ENCODE results near the gene CASZ1.

CASZ1 gene

GRCh38 chr1:10735563-10736305 lies 60.7 kb downstream of the CASZ1 start:
- Histone ChIP-seq H3K4me3 (replicated peaks; ENCODE audit: insufficient read depth, low read length) (no peak overlapping the region), H3K27ac (replicated peaks) (no peak overlapping the region), H3K27me3 (ENCODE audit: insufficient read depth, poor library complexity, severe bottlenecking) (peaks cover 8% of the 10 kb centered on the region)
- DNase-seq (ENCODE audit: low read depth in 1 of 2, low spot score in 1 of 2), result no peak
- TF ChIP-seq CTCF (IDR thresholded peaks at IDR 0.05; ENCODE audit: insufficient read depth, low read length) (no peak), SPI1 (IDR thresholded peaks at IDR 0.05; ENCODE audit: borderline replicate concordance, low read depth) (no peak), POLR2AphosphoS5 (IDR thresholded peaks at IDR 0.05; ENCODE audit: low read depth) (no peak), GABPA (IDR thresholded peaks at IDR 0.05; ENCODE audit: low read depth) (no peak)
- TF ChIP-seq, protein P1, sequence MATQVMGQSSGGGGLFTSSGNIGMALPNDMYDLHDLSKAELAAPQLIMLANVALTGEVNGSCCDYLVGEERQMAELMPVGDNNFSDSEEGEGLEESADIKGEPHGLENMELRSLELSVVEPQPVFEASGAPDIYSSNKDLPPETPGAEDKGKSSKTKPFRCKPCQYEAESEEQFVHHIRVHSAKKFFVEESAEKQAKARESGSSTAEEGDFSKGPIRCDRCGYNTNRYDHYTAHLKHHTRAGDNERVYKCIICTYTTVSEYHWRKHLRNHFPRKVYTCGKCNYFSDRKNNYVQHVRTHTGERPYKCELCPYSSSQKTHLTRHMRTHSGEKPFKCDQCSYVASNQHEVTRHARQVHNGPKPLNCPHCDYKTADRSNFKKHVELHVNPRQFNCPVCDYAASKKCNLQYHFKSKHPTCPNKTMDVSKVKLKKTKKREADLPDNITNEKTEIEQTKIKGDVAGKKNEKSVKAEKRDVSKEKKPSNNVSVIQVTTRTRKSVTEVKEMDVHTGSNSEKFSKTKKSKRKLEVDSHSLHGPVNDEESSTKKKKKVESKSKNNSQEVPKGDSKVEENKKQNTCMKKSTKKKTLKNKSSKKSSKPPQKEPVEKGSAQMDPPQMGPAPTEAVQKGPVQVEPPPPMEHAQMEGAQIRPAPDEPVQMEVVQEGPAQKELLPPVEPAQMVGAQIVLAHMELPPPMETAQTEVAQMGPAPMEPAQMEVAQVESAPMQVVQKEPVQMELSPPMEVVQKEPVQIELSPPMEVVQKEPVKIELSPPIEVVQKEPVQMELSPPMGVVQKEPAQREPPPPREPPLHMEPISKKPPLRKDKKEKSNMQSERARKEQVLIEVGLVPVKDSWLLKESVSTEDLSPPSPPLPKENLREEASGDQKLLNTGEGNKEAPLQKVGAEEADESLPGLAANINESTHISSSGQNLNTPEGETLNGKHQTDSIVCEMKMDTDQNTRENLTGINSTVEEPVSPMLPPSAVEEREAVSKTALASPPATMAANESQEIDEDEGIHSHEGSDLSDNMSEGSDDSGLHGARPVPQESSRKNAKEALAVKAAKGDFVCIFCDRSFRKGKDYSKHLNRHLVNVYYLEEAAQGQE (IDR thresholded peaks at IDR 0.05; ENCODE audit: insufficient replicate concordance, low read depth), result no peak

DNA sequence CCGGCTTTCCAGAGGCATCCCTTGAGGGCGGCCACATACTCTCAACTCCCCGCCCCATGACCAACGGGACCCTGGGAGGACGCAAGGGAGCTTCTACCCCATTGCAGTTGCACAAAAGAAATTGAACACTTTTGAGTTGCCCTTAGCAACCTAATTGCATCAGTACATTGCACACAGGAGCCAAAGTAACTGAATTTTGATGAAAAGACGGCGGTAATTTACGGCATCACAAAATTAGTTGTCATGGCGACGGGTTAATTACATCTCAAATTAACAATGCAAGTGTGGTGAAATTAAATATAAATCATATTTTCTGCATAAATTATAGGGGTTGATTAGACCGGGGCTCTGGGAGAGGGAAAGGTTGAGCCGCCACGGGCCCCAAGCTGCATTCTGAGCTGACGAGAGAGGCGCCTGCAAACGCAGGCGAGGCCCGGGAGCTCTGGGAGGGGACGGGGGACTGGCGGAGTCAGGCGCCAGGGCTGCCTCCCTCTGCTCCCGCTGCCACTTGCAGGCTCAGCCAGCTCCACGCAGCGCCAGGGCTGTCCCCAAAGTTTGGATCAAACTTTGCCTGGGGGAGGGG lies 61.4 kb downstream of the CASZ1 start:
- TF ChIP-seq SPI1 (IDR thresholded peaks at IDR 0.05; ENCODE audit: borderline replicate concordance, low read depth) (no peak), POLR2AphosphoS5 (IDR thresholded peaks at IDR 0.05; ENCODE audit: low read depth) (no peak), GABPA (IDR thresholded peaks at IDR 0.05; ENCODE audit: low read depth) (no peak), CTCF (IDR thresholded peaks at IDR 0.05; ENCODE audit: insufficient read depth, low read length) (no peak)
- TF ChIP-seq, protein P1 (IDR thresholded peaks at IDR 0.05; ENCODE audit: insufficient replicate concordance, low read depth), result no peak
- no peak overlapping the region for H3K27ac ChIP-seq (replicated peaks)
- H3K4me3 ChIP-seq (replicated peaks; ENCODE audit: insufficient read depth, low read length), result no peak overlapping the region
- peaks cover 8% of the 10 kb centered on the region for H3K27me3 ChIP-seq (ENCODE audit: insufficient read depth, poor library complexity, severe bottlenecking)
- no peak for DNase-seq (ENCODE audit: low read depth in 1 of 2, low spot score in 1 of 2)

GRCh38 chr1:10734375-10734774 lies 62.1 kb downstream of the CASZ1 start:
- TF ChIP-seq, protein P1 (IDR thresholded peaks at IDR 0.05; ENCODE audit: insufficient replicate concordance, low read depth), result no peak
- no peak for TF ChIP-seq GABPA (IDR thresholded peaks at IDR 0.05; ENCODE audit: low read depth)
- no peak overlapping the region for H3K27ac ChIP-seq (replicated peaks)
- H3K27me3 ChIP-seq (ENCODE audit: insufficient read depth, poor library complexity, severe bottlenecking), result peaks cover 8% of the 10 kb centered on the region
- no peak overlapping the region for H3K4me3 ChIP-seq (replicated peaks; ENCODE audit: insufficient read depth, low read length)
- DNase-seq (ENCODE audit: low read depth in 1 of 2, low spot score in 1 of 2), result no peak
